Body of pancreas (tissue), 4 donors: ENCODE results near the gene EIF3J.

Source experiments
- POLR2A ChIP-seq, 3 donors: fragments of 450-650 bp; IDR thresholded peaks; one replicate each; pipeline ENCODE4 v1.6.1; 2016; ENCODE audit warnings: antibody characterized with exemption in 3 of 3, mild to moderate bottlenecking in 2 of 3
- TF ChIP-seq, protein P1 (sequence below), 7 experiments: fragments of 450-650 bp in 4 of 7; fragments of 200-600 bp in 3 of 7; sonication (generic) in 3 of 7; IDR thresholded peaks; one replicate each; pipeline ENCODE4 v1.5.1; 2016 to 2019; ENCODE audit warnings: antibody characterized with exemption in 7 of 7

DNA sequence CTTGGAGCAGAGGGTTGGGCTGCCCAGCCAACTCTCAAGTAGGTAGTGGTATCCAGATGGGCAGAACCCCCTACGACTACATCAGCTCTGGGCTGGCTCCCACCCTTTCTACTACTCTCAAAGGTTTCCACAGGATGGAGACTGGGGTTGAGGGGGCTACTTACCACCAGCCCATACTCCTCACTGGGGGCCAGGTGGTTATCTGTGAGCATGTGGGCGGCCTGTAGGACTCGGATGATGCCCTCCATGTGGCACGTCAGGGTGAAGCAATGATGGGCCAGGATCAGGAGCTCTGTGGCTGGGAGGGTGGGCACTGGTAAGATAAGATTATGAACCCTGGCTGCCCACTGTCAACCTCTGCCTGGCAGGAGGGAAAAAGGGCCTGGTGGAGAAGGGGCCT is 33.4 kb downstream of the EIF3J start:
- no peak for TF ChIP-seq POLR2A (IDR thresholded peaks at IDR 0.05)
- TF ChIP-seq, protein P1, sequence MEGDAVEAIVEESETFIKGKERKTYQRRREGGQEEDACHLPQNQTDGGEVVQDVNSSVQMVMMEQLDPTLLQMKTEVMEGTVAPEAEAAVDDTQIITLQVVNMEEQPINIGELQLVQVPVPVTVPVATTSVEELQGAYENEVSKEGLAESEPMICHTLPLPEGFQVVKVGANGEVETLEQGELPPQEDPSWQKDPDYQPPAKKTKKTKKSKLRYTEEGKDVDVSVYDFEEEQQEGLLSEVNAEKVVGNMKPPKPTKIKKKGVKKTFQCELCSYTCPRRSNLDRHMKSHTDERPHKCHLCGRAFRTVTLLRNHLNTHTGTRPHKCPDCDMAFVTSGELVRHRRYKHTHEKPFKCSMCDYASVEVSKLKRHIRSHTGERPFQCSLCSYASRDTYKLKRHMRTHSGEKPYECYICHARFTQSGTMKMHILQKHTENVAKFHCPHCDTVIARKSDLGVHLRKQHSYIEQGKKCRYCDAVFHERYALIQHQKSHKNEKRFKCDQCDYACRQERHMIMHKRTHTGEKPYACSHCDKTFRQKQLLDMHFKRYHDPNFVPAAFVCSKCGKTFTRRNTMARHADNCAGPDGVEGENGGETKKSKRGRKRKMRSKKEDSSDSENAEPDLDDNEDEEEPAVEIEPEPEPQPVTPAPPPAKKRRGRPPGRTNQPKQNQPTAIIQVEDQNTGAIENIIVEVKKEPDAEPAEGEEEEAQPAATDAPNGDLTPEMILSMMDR (IDR thresholded peaks at IDR 0.05), result no peak
